ENCODE data around the gene GPR15LG.
A peak's percentile ranks its signal among the peaks of the same experiment; 100 is the strongest.
"Not testable (repeated sequence)": the region's sequence is repeated elsewhere in the genome, so short reads cannot be mapped to it uniquely, and the experiment has no call there.

Gene GPR15LG

GRCh38 chr10:84173501-84173929 is at the start of gene GPR15LG:
Gene GPR15LG, plus strand, starts transcription at chr10:84173801. Its CDS starts 51 bp downstream, at chr10:84173852.
- no peak for DNase-seq

- DNase-seq = not testable (repeated sequence)
Measured at GRCh38 chr10:84125910-84126784, 47.5 kb upstream of the GPR15LG start.

DNA sequence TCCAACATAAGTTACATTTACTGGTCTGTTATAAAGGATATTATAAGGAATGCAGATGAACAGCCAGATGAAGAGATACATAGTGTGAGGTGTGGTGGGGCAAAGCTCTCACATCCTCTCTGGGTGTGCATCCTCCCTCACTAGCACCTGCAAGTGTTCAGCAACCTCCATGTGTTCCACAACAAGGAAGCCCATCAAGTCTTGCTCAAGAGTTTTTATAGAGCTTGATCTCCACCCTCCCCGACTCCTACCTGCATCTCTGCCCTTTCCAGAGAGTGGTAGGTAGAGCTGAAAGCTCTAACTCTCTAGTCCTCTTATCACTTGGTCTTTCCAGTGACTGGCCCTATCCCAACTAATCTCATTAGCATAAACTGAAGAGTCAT is 46.8 kb upstream of the GPR15LG start:
- DNase-seq = no peak

DNA sequence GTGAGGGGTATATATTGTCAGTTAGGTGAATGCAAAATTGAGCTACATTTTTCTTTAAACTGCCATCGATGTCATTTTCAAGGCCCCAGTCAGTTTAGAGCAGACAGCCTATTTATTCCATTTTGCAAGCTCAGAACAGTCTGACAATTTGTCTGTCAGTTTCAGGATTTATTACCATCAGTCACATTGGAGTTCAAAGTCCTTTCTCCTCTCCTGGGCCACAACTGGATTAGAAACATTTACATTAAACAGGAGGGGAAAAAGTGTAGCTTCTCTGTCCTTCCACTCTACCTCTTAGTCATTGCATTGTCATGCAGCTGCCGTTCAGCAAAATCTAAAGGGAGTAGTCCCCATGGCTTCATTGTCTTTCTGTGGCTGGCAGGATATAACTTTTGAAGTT is 37.8 kb upstream of the GPR15LG start:
- no peak for DNase-seq

GRCh38 chr10:84137811-84138210 is 35.8 kb upstream of the GPR15LG start:
- no peak for DNase-seq

- no peak for DNase-seq
Measured at GRCh38 chr10:84138478-84139125, 35.0 kb upstream of the GPR15LG start.

DNA sequence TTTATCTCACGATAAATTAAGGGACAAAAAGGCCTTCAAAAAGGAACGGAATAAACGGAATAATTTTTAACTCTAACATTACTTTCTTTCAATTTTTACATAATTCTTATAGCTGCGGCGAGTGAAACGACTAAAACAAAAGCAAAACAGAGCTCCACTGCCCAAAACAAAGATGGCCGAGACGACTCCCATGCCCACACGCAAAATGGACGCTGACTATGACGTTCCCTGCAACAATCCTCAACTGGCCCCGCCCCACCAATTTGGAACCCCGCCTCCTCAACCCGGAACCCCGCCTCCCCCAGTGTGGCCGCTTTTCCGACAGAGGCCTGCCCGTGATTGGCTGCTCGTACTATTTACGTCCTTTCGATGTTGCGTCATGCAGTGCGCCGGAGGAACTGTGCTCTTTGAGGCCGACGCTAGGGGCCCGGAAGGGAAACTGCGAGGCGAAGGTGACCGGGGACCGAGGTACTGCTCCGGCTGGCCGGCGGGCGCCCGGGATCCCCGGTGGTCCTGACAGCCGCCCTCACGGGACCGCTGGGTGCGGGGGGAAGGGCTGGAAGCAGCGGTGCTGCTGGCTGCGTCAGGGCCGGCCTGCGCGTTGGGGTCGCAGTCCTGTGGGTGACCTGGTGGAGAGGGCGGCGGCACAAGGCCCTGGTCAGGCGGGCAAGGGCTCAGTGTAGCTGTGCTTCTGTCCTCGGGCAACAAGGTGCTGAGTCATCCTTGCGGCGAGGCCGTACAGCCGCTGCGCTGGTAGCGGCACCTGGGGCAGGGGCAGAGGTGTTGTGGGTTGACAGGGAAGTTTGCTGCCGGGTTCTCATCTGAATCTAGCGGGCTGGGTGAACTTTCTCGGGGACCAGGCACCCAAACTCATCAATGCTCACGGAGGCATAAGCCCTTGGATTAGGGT is 34.2 kb upstream of the GPR15LG start, which contains the start of gene GHITM:
Gene GHITM, plus strand, starts transcription at position 384 of the 910 bp plus-strand sequence. CDS start 1,992 bp downstream, outside the sequence.
- peak; percentile 99 for DNase-seq

- no peak for DNase-seq
Measured at GRCh38 chr10:84140036-84140379, 33.6 kb upstream of the GPR15LG start.

DNA sequence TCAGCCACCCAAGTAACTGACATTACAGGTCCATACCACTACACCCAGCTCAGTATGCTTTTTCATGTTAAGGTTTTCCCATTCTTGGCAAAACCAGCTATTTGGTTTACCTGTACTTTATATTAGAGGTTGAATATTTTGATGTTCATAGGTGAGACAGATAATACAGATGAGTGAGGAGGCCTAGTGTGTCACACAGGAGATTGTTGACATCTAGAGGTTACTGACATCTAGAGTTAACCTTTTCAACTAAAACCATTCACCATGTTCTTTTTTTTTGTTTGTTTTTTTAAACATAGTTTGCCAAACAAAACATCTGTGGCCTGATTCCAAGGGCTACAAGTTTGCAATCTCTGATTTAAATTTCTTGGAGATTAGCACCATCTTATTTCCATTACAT is 26.3 kb upstream of the GPR15LG start:
- no peak for DNase-seq

- peak; percentile 57 for DNase-seq
Measured at GRCh38 chr10:84148006-84148597, 25.5 kb upstream of the GPR15LG start.

- no peak for DNase-seq
Measured at GRCh38 chr10:84149854-84150253, 23.7 kb upstream of the GPR15LG start.

- DNase-seq = no peak
Measured at GRCh38 chr10:84152769-84153168, 20.8 kb upstream of the GPR15LG start.

- DNase-seq = no peak
Measured at GRCh38 chr10:84155521-84155920, 18.1 kb upstream of the GPR15LG start.

GRCh38 chr10:84156009-84156408 is 17.6 kb upstream of the GPR15LG start:
- DNase-seq = no peak

- no peak for DNase-seq
Measured at GRCh38 chr10:84156768-84157167, 16.8 kb upstream of the GPR15LG start.

DNA sequence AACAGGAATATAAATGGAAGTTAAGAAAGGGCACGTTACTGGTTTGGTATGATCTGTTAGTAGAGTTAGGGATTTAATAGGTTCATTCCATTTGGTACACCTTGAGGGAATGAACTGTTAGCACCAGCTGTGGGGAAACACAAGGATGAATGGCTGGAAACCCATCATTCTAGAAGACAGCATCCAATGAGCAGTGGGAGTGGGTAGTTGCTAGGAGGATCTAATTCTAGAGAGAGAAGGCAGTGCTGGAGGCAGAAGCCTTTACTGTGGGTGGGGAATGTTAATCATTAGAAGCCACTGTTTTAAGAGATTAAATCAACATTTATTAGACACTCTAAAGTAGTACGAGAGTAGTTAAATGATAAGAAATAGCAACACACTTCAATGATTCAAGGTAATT is 15.5 kb upstream of the GPR15LG start:
- no peak for DNase-seq

DNA sequence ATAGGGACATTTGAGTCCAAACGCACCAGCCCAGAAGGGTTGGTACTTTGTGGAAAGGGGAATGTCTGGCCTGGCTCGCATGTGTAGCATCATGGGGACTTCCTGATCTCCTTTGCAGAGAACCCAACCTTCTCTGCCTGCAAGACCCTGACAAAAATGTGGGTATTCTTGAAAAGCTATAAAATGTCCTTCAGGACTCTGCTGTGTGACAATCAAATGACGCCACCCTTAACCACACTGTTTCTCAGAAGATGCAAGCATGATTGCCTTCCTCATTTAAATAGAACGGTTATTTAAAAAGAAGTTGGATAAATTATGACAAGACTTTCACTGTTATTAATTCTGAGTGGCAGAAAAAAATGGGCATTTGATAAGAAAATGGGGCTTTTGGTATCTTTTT is 15.1 kb upstream of the GPR15LG start:
- DNase-seq = no peak

GRCh38 chr10:84159076-84159685 is 14.4 kb upstream of the GPR15LG start:
- DNase-seq = no peak

DNA sequence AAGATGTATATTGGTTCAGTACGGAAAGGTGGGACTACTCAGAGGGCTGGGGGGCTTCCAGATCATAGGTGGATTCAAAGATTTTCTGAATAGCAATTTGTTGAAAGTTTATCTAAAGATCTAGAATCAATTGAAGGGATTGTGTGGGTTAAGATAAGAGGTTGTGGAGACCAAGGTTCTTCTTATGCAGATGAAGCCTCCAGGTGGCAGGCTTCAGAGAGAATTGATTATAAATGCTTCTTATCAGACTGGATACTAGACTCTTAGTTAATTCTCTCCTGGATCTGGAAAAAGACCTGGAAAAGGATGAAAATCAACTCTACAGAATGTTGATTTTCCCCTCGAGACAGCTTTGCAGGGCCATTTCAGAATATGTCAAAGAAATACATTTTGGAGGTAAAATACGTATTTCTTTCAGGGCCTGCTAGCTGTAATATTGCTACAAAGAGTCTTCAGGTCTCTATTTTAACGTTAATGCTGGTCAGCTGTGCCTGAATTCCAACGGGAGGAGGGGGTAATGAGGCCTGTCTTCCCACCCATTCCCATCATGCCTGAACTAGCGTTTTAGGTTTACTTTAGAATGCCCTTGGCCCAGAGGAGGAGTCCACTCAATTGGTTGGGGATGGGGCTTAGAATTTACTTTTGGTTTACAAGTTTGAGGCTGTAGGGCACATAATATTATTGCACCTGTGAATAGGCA is 12.8 kb upstream of the GPR15LG start:
- no peak for DNase-seq

GRCh38 chr10:84163996-84164395 is 9.6 kb upstream of the GPR15LG start:
- no peak for DNase-seq

DNA sequence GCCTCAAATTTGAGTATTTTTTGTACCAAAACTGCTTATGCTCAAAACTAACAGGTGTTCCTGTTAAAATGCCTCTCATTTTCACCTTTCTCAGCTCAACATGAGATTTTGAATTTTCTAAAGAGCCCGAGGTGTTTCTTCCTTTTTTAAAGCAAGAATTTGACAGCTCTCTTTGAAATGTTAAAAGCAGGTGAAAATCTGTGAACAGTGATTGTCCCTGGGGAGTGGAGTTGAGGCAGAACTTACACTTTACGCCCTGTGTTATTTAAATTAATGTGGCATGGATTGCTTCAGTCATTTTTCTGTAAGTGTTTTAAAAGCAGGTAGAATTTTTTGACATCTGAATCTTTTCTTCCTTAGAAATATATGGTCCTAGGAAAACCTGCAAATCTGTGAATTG is 9.2 kb upstream of the GPR15LG start:
- no peak for DNase-seq
